GM12878 (cell line): ENCODE results near the gene SUMF1. TPM values are rescaled to one million over a fixed set of nuclear protein-coding genes. Genes with fewer than 3 reads are reported as not detected.
A peak's percentile ranks its signal among the peaks of the same experiment; 100 is the strongest.

Source experiments
- ATAC-seq: fragments of 200-7000 bp; cut with Tn5 transposase; 3 replicates; pipeline ENCODE4 v1.9.1; 2020; ENCODE audit warnings: mild to moderate bottlenecking, moderate library complexity
- BruUV-seq: library from RNA; stranded (reverse); fragments of 400-500 nt; replicated peaks from 2 replicates; lab custom pipeline; 2021; lab: Mats Ljungman, UMichigan
- CTCF ChIA-PET: fragments of 300-600 bp; sonication (Branson Sonifier 250); formaldehyde crosslinking; extraction: SDS; loops from one replicate; lab custom pipeline; 2021; ENCODE audit warnings: inconsistent platforms; lab: Yijun Ruan, JAX
- POLR2A ChIA-PET: fragments of 350-600 bp; formaldehyde crosslinking; extraction: SDS; loops from one replicate; lab custom pipeline; 2021; ENCODE audit warnings: inconsistent platforms; lab: Charles Lee
- RAD21 ChIA-PET: fragments of 300-600 bp; sonication (Branson Sonifier 250); formaldehyde crosslinking; loops from one replicate; lab custom pipeline; 2023; ENCODE audit warnings: antibody characterized with exemption; ENCODE audit not compliant: unreplicated experiment; lab: Charles Lee
- SMC1A ChIA-PET: fragments of 300-600 bp; sonication (Branson Sonifier 250); formaldehyde crosslinking; loops from one replicate; lab custom pipeline; 2023; ENCODE audit not compliant: unreplicated experiment, uncharacterized antibody; lab: Charles Lee
- DNase-seq: peaks from one replicate; pipeline ENCODE4 v3.0.0-alpha.2; 2011; ENCODE audit warnings: low read depth, low spot score
- FAIRE-seq: peaks from 3 replicates; lab custom pipeline; 2011; peaks lifted over from hg19 to GRCh38; lab: Jason Lieb, UNC
- H2AFZ ChIP-seq: 2 replicates; pipeline ENCODE4 v1.6.0; 2011; ENCODE audit warnings: low read depth, low read length, control low read depth; ENCODE audit not compliant: control insufficient read depth
- H3K27ac ChIP-seq: 2 replicates; pipeline ENCODE4 v1.5.1; 2011; ENCODE audit warnings: control low read depth; ENCODE audit not compliant: control insufficient read depth, insufficient read depth
- H3K27me3 ChIP-seq, 2 experiments: replicated peaks in 1 of 2; 2 replicates each; pipeline versions ENCODE4 v1.6.0 to v1.6.1; 2011; ENCODE audit warnings: low read length in 1 of 2; ENCODE audit not compliant: control insufficient read depth in 2 of 2, insufficient read depth in 2 of 2
- H3K36me3 ChIP-seq, 2 experiments: 2 replicates each; pipeline ENCODE4 v1.5.1; 2011; ENCODE audit warnings: low read length in 1 of 2; ENCODE audit not compliant: control insufficient read depth in 2 of 2, insufficient read depth in 2 of 2
- H3K4me1 ChIP-seq: 2 replicates; pipeline ENCODE4 v1.6.1; 2011; ENCODE audit warnings: mild to moderate bottlenecking, low read length, moderate library complexity, mixed read lengths; ENCODE audit not compliant: control insufficient read depth, insufficient read depth
- H3K4me2 ChIP-seq: 2 replicates; pipeline ENCODE4 v1.6.0; 2011; ENCODE audit warnings: control low read depth; ENCODE audit not compliant: control insufficient read depth, insufficient read depth
- H3K4me3 ChIP-seq: fragments of 200-600 bp; sonication (generic); 2 replicates; pipeline ENCODE4 v1.5.1; 2016
- H3K79me2 ChIP-seq: 2 replicates; pipeline ENCODE4 v1.6.0; 2011; ENCODE audit warnings: low read length; ENCODE audit not compliant: control insufficient read depth, insufficient read depth
- H3K9ac ChIP-seq: 2 replicates; pipeline ENCODE4 v1.8.0; 2011; ENCODE audit warnings: low read length, control low read depth, mixed read lengths; ENCODE audit not compliant: control insufficient read depth, insufficient read depth
- H3K9me3 ChIP-seq: replicated peaks from 3 replicates; pipeline ENCODE4 v1.5.1; 2011; ENCODE audit warnings: mild to moderate bottlenecking, low read length; ENCODE audit not compliant: control insufficient read depth, insufficient read depth
- H4K20me1 ChIP-seq: 2 replicates; pipeline ENCODE4 v1.6.0; 2011; ENCODE audit not compliant: control insufficient read depth, insufficient read depth
- CEBPZ ChIP-seq: fragments of 150-350 bp; IDR thresholded peaks from 2 replicates; pipeline ENCODE4 v1.6.1; 2016; ENCODE audit warnings: low read depth, low read length
- CREB1 ChIP-seq: IDR thresholded peaks from 2 replicates; pipeline ENCODE4 v1.6.1; 2012; ENCODE audit warnings: low read depth, mild to moderate bottlenecking, inconsistent platforms
- ESRRA ChIP-seq: IDR thresholded peaks from 2 replicates; pipeline ENCODE4 v1.6.1; 2012; ENCODE audit warnings: mild to moderate bottlenecking, low read length, improper control_type of control experiment
- FOXK2 ChIP-seq: fragments of 450-650 bp; IDR thresholded peaks from 2 replicates; pipeline ENCODE4 v1.6.1; 2017; ENCODE audit warnings: mild to moderate bottlenecking, moderate library complexity
- HCFC1 ChIP-seq: fragments of 150-350 bp; IDR thresholded peaks from 2 replicates; pipeline ENCODE4 v1.6.1; 2014; ENCODE audit warnings: low read length
- MEF2A ChIP-seq: IDR thresholded peaks from 2 replicates; pipeline ENCODE4 v1.6.1; 2011; ENCODE audit warnings: low read depth, mild to moderate bottlenecking, low read length, moderate library complexity; ENCODE audit not compliant: insufficient read depth
- NBN ChIP-seq: fragments of 450-650 bp; IDR thresholded peaks from 2 replicates; pipeline ENCODE4 v1.6.1; 2016
- NKRF ChIP-seq: fragments of 450-650 bp; conservative IDR thresholded peaks from 2 replicates; pipeline ENCODE4 v1.6.1; 2017; ENCODE audit warnings: mild to moderate bottlenecking, moderate library complexity
- PAX5 ChIP-seq: IDR thresholded peaks from 2 replicates; pipeline ENCODE4 v1.6.1; 2011; ENCODE audit warnings: low read depth, low read length, borderline replicate concordance
- PML ChIP-seq: IDR thresholded peaks from 2 replicates; pipeline ENCODE4 v1.6.1; 2012; ENCODE audit warnings: low read length, inconsistent platforms
- POLR2A ChIP-seq: IDR thresholded peaks from 2 replicates; pipeline ENCODE4 v1.6.1; 2011; ENCODE audit warnings: low read depth, mild to moderate bottlenecking, low read length
- SMAD5 ChIP-seq: IDR thresholded peaks from 2 replicates; pipeline ENCODE4 v1.6.1; 2016; ENCODE audit warnings: antibody characterized with exemption, low read depth
- SPI1 ChIP-seq: IDR thresholded peaks from 2 replicates; pipeline ENCODE4 v1.6.1; 2011; ENCODE audit warnings: low read depth, mild to moderate bottlenecking, low read length, moderate library complexity, borderline replicate concordance; ENCODE audit not compliant: insufficient read depth
- SREBF1 ChIP-seq: IDR thresholded peaks from 2 replicates; pipeline ENCODE4 v1.6.1; 2012; ENCODE audit warnings: mild to moderate bottlenecking, low read length
- ZBED1 ChIP-seq: IDR thresholded peaks from 2 replicates; pipeline ENCODE4 v1.6.1; 2016; ENCODE audit warnings: borderline replicate concordance
- ZNF24 ChIP-seq: fragments of 450-650 bp; IDR thresholded peaks from 2 replicates; pipeline ENCODE4 v1.6.1; 2017; ENCODE audit warnings: antibody characterized with exemption, mild to moderate bottlenecking
- WGBS: methylation state at CpG from one replicate; pipeline ENCODE4 v1.1.6; 2016; ENCODE audit warnings: low lambda C conversion rate; ENCODE audit not compliant: insufficient replicate concordance, insufficient coverage; ENCODE audit errors: missing lambda C conversion rate; 5-methylcytosine and 5-hydroxymethylcytosine counted together
- in situ Hi-C: fragments of 300-500 bp; cut with MboI; formaldehyde crosslinking; loops from 9 replicates; pipeline ENCODE4 v1.14.3; 2018; ENCODE audit warnings: mixed read lengths
- intact Hi-C: fragments of 100-400 bp; cut with micrococcal nuclease; formaldehyde crosslinking; loops from one replicate; pipeline ENCODE4 v1.14.2; 2022; ENCODE audit not compliant: unreplicated experiment
- polyA plus RNA-seq, 11 experiments: library from polyadenylated mRNA; depleted of rRNA in 4 of 11; unstranded in 6 of 11; stranded (reverse) in 5 of 11; fragments of >200 nt; fragmentation: Nextera tagmentation in 4 of 11; fragmentation: Illumina TruSeq in 1 of 11; extraction: Ambion mirVana in 4 of 11; extraction: Trizol in 1 of 11; gene quantifications; 1 replicate in 1 of 11; 2 replicates in 10 of 11; pipeline versions ENCODE4 v1.2.1 to v1.2.3, GENCODE V29; 2011 to 2016; ENCODE audit warnings: inconsistent platforms in 2 of 11, missing spikeins in 2 of 11, low read depth in 1 of 11
- total RNA-seq, 4 experiments: library from RNA; depleted of rRNA in 3 of 4; stranded (reverse); fragments of >200 nt in 3 of 4; fragmentation: Illumina TruSeq in 1 of 4; extraction: Trizol in 1 of 4; gene quantifications; 2 replicates each; pipeline versions ENCODE4 v1.2.1 to v1.2.3, GENCODE V29; 2013 to 2021

SUMF1 gene
- total and polyA plus RNA-seq, 10 of the 15 experiments (the other 5 are each of a cell fraction or from before 2014, with no cell fraction given): 3.2 to 14.3 (median 8.5) TPM

- peak; percentile 84 for FAIRE-seq
- no TSS peak for BruUV-seq
- TF ChIP-seq FOXK2 (no peak), CREB1 (peak; percentile 80; the same call in 1 of the 2 replicates), NKRF (peak; percentile 80), ZNF24 (no peak), SREBF1 (peak; percentile 64), ESRRA (peak; percentile 25; the same call in 1 of the 2 replicates), PAX5 (peak; percentile 63; the same call in 1 of the 2 replicates), NBN (0 out of 2 replicates have a peak, but pooled peaks have one; percentile 33), MEF2A (peak; percentile 46; the same call in 1 of the 2 replicates), POLR2A (peak; percentile 100), ZBED1 (peak; percentile 81; the same call in 1 of the 2 replicates), CEBPZ (no peak), HCFC1 (peak; percentile 96), PML (peak; percentile 92), SPI1 (0 out of 2 replicates have a peak, but pooled peaks have one; percentile 7), SMAD5 (peak; percentile 97)
Measured at GRCh38 chr3:4493014-4493940, 26.2 kb upstream of the SUMF1 start, which contains the start of gene ITPR1. ITPR1 (plus strand) TSS chr3:4493348; CDS start chr3:4516492, 23,144 bp downstream.

More at GRCh38 chr3:4493014-4493940, 26.2 kb upstream of the SUMF1 start, which contains the start of gene ITPR1:
- H3K79me2 ChIP-seq: peaks cover 27% of the 10 kb centered on the region
- H3K27me3 ChIP-seq: no peaks in the 10 kb centered on the region; a peak in 1 of 4 replicates
- H3K9ac ChIP-seq: peak within 1 kb of the TSS; percentile 84
- intact Hi-C loops: loop anchor here (2.0 to 5.0 kb wide), 4 partner anchors 26 to 141 kb away; partner anchors contain the start of gene SUMF1
- H3K36me3 ChIP-seq: no peaks in the 10 kb centered on the region
- H3K4me1 ChIP-seq: peaks cover 14% of the 10 kb centered on the region
- no peaks in the 10 kb centered on the region for H4K20me1 ChIP-seq
- no peaks in the 10 kb centered on the region for H3K9me3 ChIP-seq
- ATAC-seq: peak; percentile 89
- peak within 1 kb of the TSS; percentile 83 for H2AFZ ChIP-seq
- CTCF ChIA-PET: interaction anchor here (0.7 to 5.5 kb wide), 12 partner anchors 9 to 142 kb away, joined by 3 to 52 read pairs (median 8); partner anchors contain the start of gene SUMF1
- peak within 1 kb of the TSS; percentile 87 for H3K4me3 ChIP-seq
- 2% methylated on average over 47 of the region's 47 CpGs for WGBS
- H3K27ac ChIP-seq: peak within 1 kb of the TSS; percentile 82
- in situ Hi-C loops: no loop called here
- peak; percentile 96 for DNase-seq
- RAD21 ChIA-PET: interaction anchor here (0.6 to 6.1 kb wide), 24 partner anchors 8 to 1841 kb away, joined by 3 to 128 read pairs (median 5); partner anchors contain the start of gene SUMF1
- POLR2A ChIA-PET: interaction anchor here (0.6 to 7.7 kb wide), 21 partner anchors 14 to 693 kb away, joined by 3 to 132 read pairs (median 4); partner anchors contain the start of gene SUMF1
- H3K4me2 ChIP-seq: peak within 1 kb of the TSS; percentile 91
- SMC1A ChIA-PET: interaction anchor here (0.8 to 8.4 kb wide), 21 partner anchors 14 to 264 kb away, joined by 3 to 180 read pairs (median 5); no protein-coding TSS in a partner anchor
